Neural progenitor cell (in vitro differentiated cells): ENCODE measurements around the gene LINC01488. TPM values are rescaled to one million over a fixed set of nuclear protein-coding genes. Genes with fewer than 3 reads are reported as not detected.

Source experiments
- DNase-seq: peaks from one replicate; pipeline ENCODE4 v3.0.0-alpha.2; 2016; ENCODE audit warnings: low spot score
- H2AFZ ChIP-seq: fragments of 200-600 bp; sonication (generic); replicated peaks from 2 replicates; pipeline ENCODE4 v1.6.1; 2016; ENCODE audit warnings: antibody characterized with exemption
- H3F3A ChIP-seq: fragments of 200-600 bp; sonication (generic); 2 replicates; pipeline ENCODE4 v1.6.1; 2016; ENCODE audit warnings: antibody characterized with exemption, low read depth
- H3K27ac ChIP-seq: fragments of 200-600 bp; sonication (generic); 2 replicates; pipeline ENCODE4 v1.5.1; 2016; ENCODE audit warnings: mild to moderate bottlenecking
- H3K27me3 ChIP-seq: fragments of 200-600 bp; sonication (generic); 2 replicates; pipeline ENCODE4 v1.6.1; 2016; ENCODE audit warnings: mild to moderate bottlenecking, moderate library complexity
- H3K36me3 ChIP-seq: fragments of 200-600 bp; sonication (generic); 2 replicates; pipeline ENCODE4 v1.5.1; 2016
- H3K4me1 ChIP-seq: fragments of 200-600 bp; sonication (generic); 2 replicates; pipeline ENCODE4 v1.6.1; 2016; ENCODE audit warnings: mixed run types
- H3K4me2 ChIP-seq: fragments of 200-600 bp; sonication (generic); 2 replicates; pipeline ENCODE4 v1.6.1; 2016
- H3K4me3 ChIP-seq: fragments of 200-600 bp; sonication (generic); 2 replicates; pipeline ENCODE4 v1.5.1; 2016
- H3K79me2 ChIP-seq: fragments of 200-600 bp; sonication (generic); 2 replicates; pipeline ENCODE4 v1.6.1; 2016; ENCODE audit warnings: low read depth
- H3K9ac ChIP-seq: fragments of 200-600 bp; sonication (generic); 2 replicates; pipeline ENCODE4 v1.6.1; 2016
- H3K9me3 ChIP-seq: fragments of 200-600 bp; sonication (generic); 2 replicates; pipeline ENCODE4 v1.5.1; 2016; ENCODE audit warnings: low read depth
- H4K20me1 ChIP-seq: fragments of 200-600 bp; sonication (generic); 2 replicates; pipeline ENCODE4 v1.6.1; 2016; ENCODE audit warnings: low read depth
- H3K27ac Mint-ChIP-seq: 3 replicates; pipeline ENCODE4 v1.8.0; 2021; ENCODE audit warnings: mixed read lengths
- H3K27me3 Mint-ChIP-seq: 2 replicates; pipeline ENCODE4 v1.8.0; 2022; ENCODE audit warnings: low read depth, mild to moderate bottlenecking, inconsistent platforms, moderate library complexity, mixed read lengths; ENCODE audit not compliant: insufficient read depth
- H3K36me3 Mint-ChIP-seq: 3 replicates; pipeline ENCODE4 v1.8.0; 2021; ENCODE audit warnings: mixed read lengths
- H3K4me1 Mint-ChIP-seq: 3 replicates; pipeline ENCODE4 v1.8.0; 2021; ENCODE audit warnings: mixed read lengths
- H3K4me3 Mint-ChIP-seq: 3 replicates; pipeline ENCODE4 v1.8.0; 2021; ENCODE audit warnings: mild to moderate bottlenecking, moderate library complexity, mixed read lengths
- H3K9me3 Mint-ChIP-seq: 3 replicates; pipeline ENCODE4 v1.8.0; 2020; ENCODE audit warnings: mixed read lengths
- EZH2 ChIP-seq: fragments of 200-600 bp; sonication (generic); IDR thresholded peaks from 2 replicates; pipeline ENCODE4 v1.6.1; 2017; ENCODE audit warnings: antibody characterized with exemption, mild to moderate bottlenecking, moderate library complexity
- EZH2phosphoT487 ChIP-seq: fragments of 200-600 bp; sonication (generic); IDR thresholded peaks from 2 replicates; pipeline ENCODE4 v1.6.1; 2017; ENCODE audit warnings: antibody characterized with exemption
- total RNA-seq: library from RNA; depleted of rRNA; stranded (reverse); fragments of >200 nt; gene quantifications from 2 replicates; pipeline ENCODE4 v1.2.3, GENCODE V29; 2015; ENCODE audit warnings: low replicate concordance
- TF ChIP-seq, protein P1 (sequence below): fragments of 200-600 bp; sonication (generic); IDR thresholded peaks from 2 replicates; pipeline ENCODE4 v1.5.1; 2017; ENCODE audit warnings: antibody characterized with exemption, mild to moderate bottlenecking

LINC01488 gene
- total RNA-seq, 1 donor from 2014 or later, result 0.09 TPM

- Histone ChIP-seq H3F3A (no peaks in the 10 kb centered on the region), H4K20me1 (no peaks in the 10 kb centered on the region), H2AFZ (no peak overlapping the region), H3K27me3 (no peaks in the 10 kb centered on the region), H3K79me2 (no peaks in the 10 kb centered on the region), H3K27ac (no peak overlapping the region), H3K4me2 (no peak overlapping the region), H3K4me3 (no peak overlapping the region), H3K4me1 (no peaks in the 10 kb centered on the region), H3K9me3 (no peaks in the 10 kb centered on the region), H3K36me3 (no peaks in the 10 kb centered on the region), H3K9ac (no peak overlapping the region)
- Mint-ChIP-seq H3K9me3 (peaks cover 5% of the 10 kb centered on the region), H3K27ac (no peak overlapping the region), H3K36me3 (no peaks in the 10 kb centered on the region), H3K4me1 (peaks cover 2% of the 10 kb centered on the region), H3K27me3 (peaks cover 17% of the 10 kb centered on the region), H3K4me3 (peak overlapping the region; percentile 50)
- TF ChIP-seq EZH2phosphoT487 (no peak), EZH2 (no peak)
- TF ChIP-seq, protein P1, sequence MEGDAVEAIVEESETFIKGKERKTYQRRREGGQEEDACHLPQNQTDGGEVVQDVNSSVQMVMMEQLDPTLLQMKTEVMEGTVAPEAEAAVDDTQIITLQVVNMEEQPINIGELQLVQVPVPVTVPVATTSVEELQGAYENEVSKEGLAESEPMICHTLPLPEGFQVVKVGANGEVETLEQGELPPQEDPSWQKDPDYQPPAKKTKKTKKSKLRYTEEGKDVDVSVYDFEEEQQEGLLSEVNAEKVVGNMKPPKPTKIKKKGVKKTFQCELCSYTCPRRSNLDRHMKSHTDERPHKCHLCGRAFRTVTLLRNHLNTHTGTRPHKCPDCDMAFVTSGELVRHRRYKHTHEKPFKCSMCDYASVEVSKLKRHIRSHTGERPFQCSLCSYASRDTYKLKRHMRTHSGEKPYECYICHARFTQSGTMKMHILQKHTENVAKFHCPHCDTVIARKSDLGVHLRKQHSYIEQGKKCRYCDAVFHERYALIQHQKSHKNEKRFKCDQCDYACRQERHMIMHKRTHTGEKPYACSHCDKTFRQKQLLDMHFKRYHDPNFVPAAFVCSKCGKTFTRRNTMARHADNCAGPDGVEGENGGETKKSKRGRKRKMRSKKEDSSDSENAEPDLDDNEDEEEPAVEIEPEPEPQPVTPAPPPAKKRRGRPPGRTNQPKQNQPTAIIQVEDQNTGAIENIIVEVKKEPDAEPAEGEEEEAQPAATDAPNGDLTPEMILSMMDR, result no peak
- DNase-seq, result no peak
Observed at GRCh38 chr11:69530278-69531070, 49.0 kb downstream of the LINC01488 start.

- no peak overlapping the region for H3K27ac ChIP-seq
- DNase-seq, result no peak
Observed at GRCh38 chr11:69531071-69531716, 49.7 kb downstream of the LINC01488 start.

GRCh38 chr11:69531717-69532088 is 50.2 kb downstream of the LINC01488 start:
- Histone ChIP-seq H3K27me3 (no peaks in the 10 kb centered on the region), H3K79me2 (no peaks in the 10 kb centered on the region), H3K4me2 (no peak overlapping the region), H4K20me1 (no peaks in the 10 kb centered on the region), H3K27ac (no peak overlapping the region), H3K9me3 (no peaks in the 10 kb centered on the region), H3K4me1 (no peaks in the 10 kb centered on the region), H3K36me3 (no peaks in the 10 kb centered on the region), H2AFZ (no peak overlapping the region), H3K4me3 (no peak overlapping the region), H3K9ac (no peak overlapping the region), H3F3A (no peaks in the 10 kb centered on the region)
- H3K36me3 Mint-ChIP-seq, result no peaks in the 10 kb centered on the region
- peaks cover 5% of the 10 kb centered on the region for H3K9me3 Mint-ChIP-seq
- peaks cover 13% of the 10 kb centered on the region for H3K27me3 Mint-ChIP-seq
- H3K4me1 Mint-ChIP-seq, result peaks cover 2% of the 10 kb centered on the region
- H3K27ac Mint-ChIP-seq, result no peak overlapping the region
- no peak for TF ChIP-seq EZH2phosphoT487
- TF ChIP-seq, protein P1, result no peak
- TF ChIP-seq EZH2, result no peak
- no peak for DNase-seq
- no peak overlapping the region for H3K4me3 Mint-ChIP-seq

More at GRCh38 chr11:69531071-69531716, 49.7 kb downstream of the LINC01488 start:
- Mint-ChIP-seq H3K27ac (no peak overlapping the region), H3K4me3 (peak overlapping the region; percentile 50), H3K4me1 (peaks cover 2% of the 10 kb centered on the region), H3K36me3 (no peaks in the 10 kb centered on the region), H3K9me3 (peaks cover 5% of the 10 kb centered on the region), H3K27me3 (peaks cover 13% of the 10 kb centered on the region)
- Histone ChIP-seq H3K27me3 (no peaks in the 10 kb centered on the region), H4K20me1 (no peaks in the 10 kb centered on the region), H3K36me3 (no peaks in the 10 kb centered on the region), H3K4me1 (no peaks in the 10 kb centered on the region), H3K9ac (no peak overlapping the region), H3K9me3 (no peaks in the 10 kb centered on the region), H3K79me2 (no peaks in the 10 kb centered on the region), H3K4me2 (no peak overlapping the region), H3F3A (no peaks in the 10 kb centered on the region), H3K4me3 (no peak overlapping the region), H2AFZ (no peak overlapping the region)
- TF ChIP-seq EZH2 (no peak), EZH2phosphoT487 (no peak)
- TF ChIP-seq, protein P1, result no peak
